Measurements from ENCODE around the gene TNF. TPM values are rescaled to one million over a fixed set of nuclear protein-coding genes. Genes with fewer than 3 reads are reported as not detected.
A peak's percentile ranks its signal among the peaks of the same experiment; 100 is the strongest.

TNF gene
- total RNA-seq, 2 experiments from 2014 or later = 2.5 to 3.5 TPM

DNA sequence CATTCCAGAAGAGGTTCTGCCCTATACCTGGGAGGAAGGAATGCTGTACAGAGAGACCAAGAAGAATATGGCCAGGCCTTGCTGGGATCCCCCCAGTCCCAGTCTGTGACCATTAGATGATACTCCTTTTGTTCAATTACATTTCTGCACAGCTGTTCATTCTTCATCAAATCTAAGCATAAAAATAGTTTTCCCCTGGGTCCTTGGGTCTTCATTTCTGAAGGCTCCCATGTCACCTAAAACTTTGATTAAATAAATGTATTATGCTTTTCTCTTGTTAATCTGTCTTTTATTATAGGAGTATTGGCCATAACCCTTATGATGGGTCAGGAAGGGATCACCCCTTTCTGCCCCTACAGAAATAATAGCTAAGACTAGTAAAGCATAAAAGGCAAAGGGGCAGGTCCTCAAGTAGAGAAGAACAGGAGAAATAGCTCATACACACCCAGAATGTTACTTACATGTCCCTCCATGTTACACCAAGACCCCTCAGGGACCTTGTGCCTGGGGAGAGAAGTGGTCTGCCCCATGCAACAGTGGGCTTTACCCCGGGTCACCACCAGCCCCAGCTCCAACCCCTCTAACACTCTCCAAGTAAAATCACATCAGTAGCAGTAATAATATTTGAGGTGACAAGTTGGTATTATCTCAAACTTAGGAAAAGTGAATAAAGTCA is 5.4 kb upstream of the TNF start:
- H3K4me1 ChIP-seq (ENCODE audit: insufficient read depth, low read length, poor library complexity, severe bottlenecking) = peaks cover 79% of the 10 kb centered on the region
- POLR2A ChIA-PET = interaction anchor here (0.6 to 3.3 kb wide), 9 partner anchors 10 to 25 kb away, joined by 3 to 19 read pairs (median 4); partner anchors contain the start of gene LST1
- DNase-seq (ENCODE audit: low spot score) = no peak
- no peaks in the 10 kb centered on the region for H3K9me3 ChIP-seq (ENCODE audit: low read length)
- peak overlapping the region; percentile 68 for H3K4me3 ChIP-seq (ENCODE audit: low read depth, low read length, poor library complexity, severe bottlenecking)
- no peaks in the 10 kb centered on the region for H3K9me2 ChIP-seq (ENCODE audit: insufficient read depth, low read length)
- no peak overlapping the region for H2AFZ ChIP-seq (ENCODE audit: low read length)
- CTCF ChIA-PET (ENCODE audit: unreplicated experiment) = interaction anchor here (0.6 to 0.7 kb wide), 2 partner anchors 12 to 19 kb away, joined by 3 read pairs; no protein-coding TSS in a partner anchor
- TF ChIP-seq, protein P1, sequence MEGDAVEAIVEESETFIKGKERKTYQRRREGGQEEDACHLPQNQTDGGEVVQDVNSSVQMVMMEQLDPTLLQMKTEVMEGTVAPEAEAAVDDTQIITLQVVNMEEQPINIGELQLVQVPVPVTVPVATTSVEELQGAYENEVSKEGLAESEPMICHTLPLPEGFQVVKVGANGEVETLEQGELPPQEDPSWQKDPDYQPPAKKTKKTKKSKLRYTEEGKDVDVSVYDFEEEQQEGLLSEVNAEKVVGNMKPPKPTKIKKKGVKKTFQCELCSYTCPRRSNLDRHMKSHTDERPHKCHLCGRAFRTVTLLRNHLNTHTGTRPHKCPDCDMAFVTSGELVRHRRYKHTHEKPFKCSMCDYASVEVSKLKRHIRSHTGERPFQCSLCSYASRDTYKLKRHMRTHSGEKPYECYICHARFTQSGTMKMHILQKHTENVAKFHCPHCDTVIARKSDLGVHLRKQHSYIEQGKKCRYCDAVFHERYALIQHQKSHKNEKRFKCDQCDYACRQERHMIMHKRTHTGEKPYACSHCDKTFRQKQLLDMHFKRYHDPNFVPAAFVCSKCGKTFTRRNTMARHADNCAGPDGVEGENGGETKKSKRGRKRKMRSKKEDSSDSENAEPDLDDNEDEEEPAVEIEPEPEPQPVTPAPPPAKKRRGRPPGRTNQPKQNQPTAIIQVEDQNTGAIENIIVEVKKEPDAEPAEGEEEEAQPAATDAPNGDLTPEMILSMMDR (conservative IDR thresholded peaks at IDR 0.05; ENCODE audit: low read length) = no peak
- no peak for TF ChIP-seq EZH2phosphoT487 (IDR thresholded peaks at IDR 0.05; ENCODE audit: borderline replicate concordance, low read depth, low read length)
- H4K20me1 ChIP-seq (ENCODE audit: insufficient read depth, low read length) = no peaks in the 10 kb centered on the region
- H3K27ac ChIP-seq (ENCODE audit: low read depth, low read length, poor library complexity, severe bottlenecking) = peak overlapping the region; percentile 75
- TSS peak; percentile 33 for BruUV-seq (replicated peaks)
- no peaks in the 10 kb centered on the region for H3K36me3 ChIP-seq (ENCODE audit: insufficient read depth, low read length)
- intact Hi-C loops (cut with micrococcal nuclease; ENCODE audit: unreplicated experiment) = no loop called here
- peaks cover 10% of the 10 kb centered on the region; the same call in 1 of the 2 replicates for H3K79me2 ChIP-seq (ENCODE audit: insufficient read depth, low read depth, low read length)
- H3K4me2 ChIP-seq (ENCODE audit: low read length) = peak overlapping the region; percentile 82

DNA sequence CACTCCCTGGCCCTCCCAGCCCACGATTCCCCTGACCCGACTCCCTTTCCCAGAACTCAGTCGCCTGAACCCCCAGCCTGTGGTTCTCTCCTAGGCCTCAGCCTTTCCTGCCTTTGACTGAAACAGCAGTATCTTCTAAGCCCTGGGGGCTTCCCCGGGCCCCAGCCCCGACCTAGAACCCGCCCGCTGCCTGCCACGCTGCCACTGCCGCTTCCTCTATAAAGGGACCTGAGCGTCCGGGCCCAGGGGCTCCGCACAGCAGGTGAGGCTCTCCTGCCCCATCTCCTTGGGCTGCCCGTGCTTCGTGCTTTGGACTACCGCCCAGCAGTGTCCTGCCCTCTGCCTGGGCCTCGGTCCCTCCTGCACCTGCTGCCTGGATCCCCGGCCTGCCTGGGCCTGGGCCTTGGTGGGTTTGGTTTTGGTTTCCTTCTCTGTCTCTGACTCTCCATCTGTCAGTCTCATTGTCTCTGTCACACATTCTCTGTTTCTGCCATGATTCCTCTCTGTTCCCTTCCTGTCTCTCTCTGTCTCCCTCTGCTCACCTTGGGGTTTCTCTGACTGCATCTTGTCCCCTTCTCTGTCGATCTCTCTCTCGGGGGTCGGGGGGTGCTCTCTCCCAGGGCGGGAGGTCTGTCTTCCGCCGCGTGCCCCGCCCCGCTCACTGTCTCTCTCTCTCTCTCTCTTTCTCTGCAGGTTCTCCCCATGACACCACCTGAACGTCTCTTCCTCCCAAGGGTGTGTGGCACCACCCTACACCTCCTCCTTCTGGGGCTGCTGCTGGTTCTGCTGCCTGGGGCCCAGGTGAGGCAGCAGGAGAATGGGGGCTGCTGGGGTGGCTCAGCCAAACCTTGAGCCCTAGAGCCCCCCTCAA is 3.1 kb upstream of the TNF start, which contains the start of gene LTA:
TSS of gene LTA (plus strand) at position 249 of the 871 bp plus-strand sequence. CDS start at position 703, 454 bp downstream.
- Histone ChIP-seq H2AFZ (ENCODE audit: low read length) (peak within 1 kb of the TSS; percentile 67; the same call in 1 of the 2 replicates), H3K4me2 (ENCODE audit: low read length) (peak within 1 kb of the TSS; percentile 82), H3K4me1 (ENCODE audit: insufficient read depth, low read length, poor library complexity, severe bottlenecking) (peaks cover 99% of the 10 kb centered on the region), H3K27ac (ENCODE audit: low read depth, low read length, poor library complexity, severe bottlenecking) (peak within 1 kb of the TSS; percentile 75), H4K20me1 (ENCODE audit: insufficient read depth, low read length) (no peaks in the 10 kb centered on the region), H3K79me2 (ENCODE audit: insufficient read depth, low read depth, low read length) (peaks cover 14% of the 10 kb centered on the region; the same call in 1 of the 2 replicates), H3K9me2 (ENCODE audit: insufficient read depth, low read length) (no peaks in the 10 kb centered on the region), H3K4me3 (ENCODE audit: low read depth, low read length, poor library complexity, severe bottlenecking) (peak within 1 kb of the TSS; percentile 68), H3K9me3 (ENCODE audit: low read length) (no peaks in the 10 kb centered on the region), H3K36me3 (ENCODE audit: insufficient read depth, low read length) (peaks cover 2% of the 10 kb centered on the region; the same call in 1 of the 2 replicates)
- DNase-seq (ENCODE audit: low spot score) = peak; percentile 70
- CTCF ChIA-PET (ENCODE audit: unreplicated experiment) = interaction anchor here (1.0 to 1.5 kb wide), 2 partner anchors 14 kb away, joined by 3 read pairs; partner anchors contain the start of gene LST1
- TSS peak; percentile 51 for BruUV-seq (replicated peaks)
- TF ChIP-seq EZH2phosphoT487 (IDR thresholded peaks at IDR 0.05; ENCODE audit: borderline replicate concordance, low read depth, low read length) = no peak
- TF ChIP-seq, protein P1 (conservative IDR thresholded peaks at IDR 0.05; ENCODE audit: low read length) = no peak
- POLR2A ChIA-PET = interaction anchor here (3.3 kb wide), 1 partner anchor 13 kb away, joined by 19 read pairs; the partner anchor contains the start of gene LST1
- intact Hi-C loops (cut with micrococcal nuclease; ENCODE audit: unreplicated experiment) = loop anchor here (1.0 kb wide), 1 partner anchor 12 kb away; no protein-coding TSS in a partner anchor
